Colonic mucosa (tissue), 4 donors: ENCODE data around the gene MUC2. TPM values are rescaled to one million over a fixed set of nuclear protein-coding genes. Genes with fewer than 3 reads are reported as not detected.

ENCODE experiments used
- DNase-seq: peaks from one replicate; pipeline ENCODE4 v3.0.0-alpha.2; 2020
- H3K27ac ChIP-seq: fragments of 200-600 bp; one replicate; pipeline ENCODE4 v1.8.0; 2021
- H3K27me3 ChIP-seq: fragments of 200-600 bp; one replicate; pipeline ENCODE4 v1.8.0; 2021
- H3K36me3 ChIP-seq: fragments of 200-600 bp; one replicate; pipeline ENCODE4 v1.8.0; 2021
- H3K4me1 ChIP-seq: fragments of 200-600 bp; one replicate; pipeline ENCODE4 v1.8.0; 2021; ENCODE audit warnings: mild to moderate bottlenecking
- H3K4me3 ChIP-seq: fragments of 200-600 bp; one replicate; pipeline ENCODE4 v1.8.0; 2021
- H3K9ac ChIP-seq, 2 donors: one replicate each; pipeline ENCODE4 v1.7.0; 2013; ENCODE audit warnings: control low read depth in 2 of 2, low read depth in 2 of 2, low read length in 2 of 2
- H3K9me3 ChIP-seq: fragments of 200-600 bp; one replicate; pipeline ENCODE4 v1.8.0; 2021
- intact Hi-C: fragments of 100-400 bp; cut with DNase I; formaldehyde crosslinking; loops from one replicate; pipeline ENCODE4 v1.14.1; 2022
- total RNA-seq, 2 donors: library from RNA; stranded (reverse); fragmentation: NEBNext Ultra II Directional in 1 of 2; extraction: Animal tissue kit (Norgen Biotek cat#: 25700) in 1 of 2; gene quantifications; one replicate each; pipeline ENCODE4 v1.2.1, GENCODE V29; 2021
- TF ChIP-seq, protein P1 (sequence below): fragments of 200-600 bp; IDR thresholded peaks from one replicate; pipeline ENCODE4 v1.8.0; 2022; ENCODE audit warnings: antibody characterized with exemption, mild to moderate bottlenecking
- donor health status: healthy.
- donor health status: DM: no; HTN: no; CAD: no.
- donor health status: DM: no; HTN: no; CAD: no.

Gene MUC2
- total RNA-seq, 2 donors from 2014 or later = 1,230 to 1,438 TPM

DNA sequence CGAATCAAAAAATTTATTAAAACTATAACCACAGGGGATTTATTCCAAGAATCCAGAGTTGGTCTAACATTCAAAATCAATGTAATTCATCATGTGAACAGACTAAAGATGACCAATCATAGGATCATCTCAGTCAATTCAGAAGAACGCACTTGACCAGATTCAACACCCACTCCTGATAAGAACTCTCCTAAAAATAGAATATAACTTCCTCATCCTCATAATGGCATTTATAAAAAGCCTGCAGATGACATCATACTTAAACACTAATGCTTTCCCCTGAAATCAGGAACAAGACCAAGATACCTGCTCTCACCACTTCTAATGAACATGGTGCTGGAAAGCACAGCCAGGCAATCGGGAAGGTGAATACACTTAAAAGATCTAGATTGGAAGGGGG, 10.5 kb upstream of the MUC2 start:
- no peaks in the 10 kb centered on the region for H3K27me3 ChIP-seq
- no peak overlapping the region for H3K27ac ChIP-seq
- TF ChIP-seq, protein P1, sequence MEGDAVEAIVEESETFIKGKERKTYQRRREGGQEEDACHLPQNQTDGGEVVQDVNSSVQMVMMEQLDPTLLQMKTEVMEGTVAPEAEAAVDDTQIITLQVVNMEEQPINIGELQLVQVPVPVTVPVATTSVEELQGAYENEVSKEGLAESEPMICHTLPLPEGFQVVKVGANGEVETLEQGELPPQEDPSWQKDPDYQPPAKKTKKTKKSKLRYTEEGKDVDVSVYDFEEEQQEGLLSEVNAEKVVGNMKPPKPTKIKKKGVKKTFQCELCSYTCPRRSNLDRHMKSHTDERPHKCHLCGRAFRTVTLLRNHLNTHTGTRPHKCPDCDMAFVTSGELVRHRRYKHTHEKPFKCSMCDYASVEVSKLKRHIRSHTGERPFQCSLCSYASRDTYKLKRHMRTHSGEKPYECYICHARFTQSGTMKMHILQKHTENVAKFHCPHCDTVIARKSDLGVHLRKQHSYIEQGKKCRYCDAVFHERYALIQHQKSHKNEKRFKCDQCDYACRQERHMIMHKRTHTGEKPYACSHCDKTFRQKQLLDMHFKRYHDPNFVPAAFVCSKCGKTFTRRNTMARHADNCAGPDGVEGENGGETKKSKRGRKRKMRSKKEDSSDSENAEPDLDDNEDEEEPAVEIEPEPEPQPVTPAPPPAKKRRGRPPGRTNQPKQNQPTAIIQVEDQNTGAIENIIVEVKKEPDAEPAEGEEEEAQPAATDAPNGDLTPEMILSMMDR = no peak

DNA sequence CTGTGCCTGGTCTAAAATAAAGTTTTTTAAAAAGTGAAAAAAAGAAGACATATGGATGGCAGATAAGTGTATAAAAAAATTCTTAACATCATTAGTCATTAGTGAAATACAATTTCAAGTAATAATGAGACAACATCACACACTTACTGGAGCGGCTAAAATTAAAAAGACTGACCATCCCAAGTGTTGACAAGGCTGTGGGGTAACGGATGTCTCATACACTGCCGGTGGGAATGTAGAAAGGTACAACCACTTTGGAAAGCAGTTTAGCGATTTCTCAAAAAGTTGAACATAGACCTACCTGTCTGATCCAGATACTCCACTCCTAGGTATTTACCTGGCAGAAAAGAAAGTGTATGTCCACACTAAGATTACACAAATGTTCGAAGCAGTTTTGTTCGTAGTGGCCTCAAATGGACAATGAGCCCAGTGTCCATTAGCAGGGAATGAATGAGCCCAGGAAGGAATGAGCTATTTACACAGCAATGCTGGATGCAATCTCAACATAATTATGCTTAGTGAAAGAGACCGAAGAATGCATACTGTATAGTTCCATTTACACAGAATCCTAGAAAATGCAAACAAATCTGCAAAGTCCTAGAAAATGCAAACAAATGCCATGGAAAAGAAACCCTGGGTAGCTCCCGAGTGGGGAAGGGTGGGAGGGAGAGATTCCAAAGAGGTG, 6.7 kb upstream of the MUC2 start:
- TF ChIP-seq, protein P1 = no peak
- intact Hi-C loops = no loop called here
- peaks cover 6% of the 10 kb centered on the region for H3K4me1 ChIP-seq

More for the DNA sequence above, 10.5 kb upstream of the MUC2 start:
- Histone ChIP-seq H3K9ac (no peak overlapping the region), H3K36me3 (no peaks in the 10 kb centered on the region), H3K4me1 (peaks cover 5% of the 10 kb centered on the region), H3K9me3 (no peaks in the 10 kb centered on the region), H3K4me3 (no peak overlapping the region)
- no peak for DNase-seq
- intact Hi-C loops = no loop called here

DNA sequence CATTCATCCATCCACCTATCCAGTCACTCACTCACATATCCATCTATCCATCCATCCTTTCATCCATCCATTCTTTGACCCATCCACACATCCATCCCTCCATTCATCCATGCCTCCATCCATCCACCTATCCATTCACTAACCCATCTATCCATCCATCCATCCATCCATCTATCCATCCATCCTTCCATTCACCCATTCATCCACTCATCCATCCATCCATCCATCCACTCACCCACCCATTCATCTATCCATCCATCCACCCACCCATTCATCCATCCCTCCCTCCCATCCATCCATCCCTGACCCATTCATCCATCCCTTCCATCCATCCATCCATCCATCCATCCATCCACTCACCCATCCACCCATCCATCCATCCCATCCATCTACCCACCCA, 4.9 kb upstream of the MUC2 start:
- peaks cover 18% of the 10 kb centered on the region for H3K4me1 ChIP-seq
- intact Hi-C loops = no loop called here
- H3K27ac ChIP-seq = no peak overlapping the region
- DNase-seq = no peak
- H3K36me3 ChIP-seq = no peaks in the 10 kb centered on the region
- TF ChIP-seq, protein P1 = no peak
- H3K9me3 ChIP-seq = no peaks in the 10 kb centered on the region
- H3K9ac ChIP-seq = no peak overlapping the region
- no peak overlapping the region for H3K4me3 ChIP-seq
- no peaks in the 10 kb centered on the region for H3K27me3 ChIP-seq

More for the DNA sequence above, 6.7 kb upstream of the MUC2 start:
- Histone ChIP-seq H3K9ac (no peak overlapping the region), H3K9me3 (no peaks in the 10 kb centered on the region), H3K27me3 (no peaks in the 10 kb centered on the region), H3K36me3 (no peaks in the 10 kb centered on the region), H3K27ac (no peak overlapping the region), H3K4me3 (no peak overlapping the region)
- no peak for DNase-seq

DNA sequence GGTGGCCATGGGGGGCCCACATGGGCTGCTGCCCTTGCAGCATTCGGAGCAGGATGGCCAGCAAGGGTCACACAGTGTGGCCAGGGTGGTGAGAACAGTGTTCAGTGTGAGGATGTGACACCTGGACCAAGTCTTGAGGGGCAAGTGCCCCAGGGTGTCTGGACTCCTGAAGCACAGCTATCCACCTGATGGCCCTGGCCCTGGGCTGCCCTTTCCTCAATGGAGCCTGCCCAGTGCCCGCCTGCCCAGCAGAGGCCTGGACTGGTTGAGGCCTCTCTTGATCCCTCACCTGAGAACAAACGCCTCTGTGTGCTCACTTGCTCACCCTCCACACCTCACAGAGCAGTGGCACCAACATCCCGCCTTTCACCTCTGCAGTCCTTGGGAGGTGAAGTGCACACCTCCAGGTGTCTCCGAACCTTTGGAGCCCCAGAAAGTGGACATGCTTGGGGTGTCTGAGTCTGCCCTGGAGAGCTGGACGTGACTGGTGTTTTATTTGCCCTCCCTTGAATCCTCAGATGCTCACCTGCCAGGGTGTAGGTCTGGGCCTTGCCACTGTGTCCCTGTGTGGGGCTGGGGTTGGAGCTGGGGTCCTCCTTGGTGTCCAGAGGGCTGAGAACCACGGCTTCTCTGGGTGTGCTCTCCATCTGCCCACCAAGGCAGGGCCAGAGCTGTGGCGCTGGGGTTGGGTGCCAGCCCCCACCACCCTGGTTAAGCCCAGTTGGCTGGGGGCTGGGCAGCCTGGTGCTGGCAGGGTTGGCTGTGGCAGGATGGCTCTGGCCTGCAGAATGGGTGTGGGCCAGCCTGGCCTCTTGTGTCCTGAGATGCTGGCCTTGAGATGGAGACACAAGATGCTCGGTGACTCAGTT, 3.8 kb upstream of the MUC2 start:
- Histone ChIP-seq H3K27me3 (no peaks in the 10 kb centered on the region), H3K36me3 (no peaks in the 10 kb centered on the region), H3K4me3 (no peak overlapping the region), H3K27ac (no peak overlapping the region), H3K9ac (no peak overlapping the region), H3K9me3 (no peaks in the 10 kb centered on the region), H3K4me1 (peaks cover 18% of the 10 kb centered on the region)
- DNase-seq = no peak
- intact Hi-C loops = no loop called here
- TF ChIP-seq, protein P1 = no peak

DNA sequence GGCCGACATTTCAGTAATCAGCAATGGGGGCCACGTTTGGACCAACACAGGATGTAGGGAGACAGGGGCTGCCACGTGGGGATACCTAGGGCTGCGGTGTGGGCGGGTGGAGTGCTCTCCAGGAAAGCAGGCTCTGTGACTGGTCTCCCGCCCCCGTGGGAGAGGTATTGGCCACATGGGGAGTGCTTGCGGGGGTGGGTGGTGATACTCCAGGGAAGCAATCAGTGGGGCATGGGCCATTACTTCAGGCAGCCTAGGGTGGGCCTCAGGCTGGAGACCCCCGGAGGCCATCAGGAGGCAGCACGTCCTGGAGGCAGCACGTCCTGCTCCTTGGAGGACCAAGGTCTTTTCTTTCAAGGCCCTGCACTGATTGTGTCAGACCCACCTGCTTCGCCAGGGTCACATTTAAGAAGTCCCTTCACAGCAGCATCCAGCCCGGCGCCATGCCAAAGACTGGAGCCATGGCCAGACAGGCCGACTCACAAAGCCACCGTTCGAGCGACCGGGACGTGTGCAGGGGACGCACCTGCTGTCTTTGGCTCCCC, 3.0 kb upstream of the MUC2 start:
- peaks cover 18% of the 10 kb centered on the region for H3K4me1 ChIP-seq
- TF ChIP-seq, protein P1 = no peak
- DNase-seq = no peak
- H3K9ac ChIP-seq = no peak overlapping the region
- no peaks in the 10 kb centered on the region for H3K27me3 ChIP-seq
- H3K9me3 ChIP-seq = no peaks in the 10 kb centered on the region
- H3K27ac ChIP-seq = no peak overlapping the region
- intact Hi-C loops = no loop called here
- H3K4me3 ChIP-seq = no peak overlapping the region
- H3K36me3 ChIP-seq = no peaks in the 10 kb centered on the region
